Adipocyte (in vitro differentiated cells): ENCODE data around the gene TFDP1.

ENCODE experiments used
- DNase-seq: peaks from one replicate; pipeline ENCODE4 v3.0.0-alpha.2; 2015; ENCODE audit warnings: low read depth
- H3K27me3 ChIP-seq: replicated peaks from 2 replicates; pipeline ENCODE4 v1.7.0; 2013; ENCODE audit warnings: mild to moderate bottlenecking, low read length, moderate library complexity; ENCODE audit not compliant: control insufficient read depth, insufficient read depth
- H3K36me3 ChIP-seq: 2 replicates; pipeline ENCODE4 v1.7.0; 2013; ENCODE audit warnings: low read length, mild to moderate bottlenecking, moderate library complexity; ENCODE audit not compliant: control insufficient read depth, insufficient read depth, severe bottlenecking
- H3K4me1 ChIP-seq: 2 replicates; pipeline ENCODE4 v1.7.0; 2013; ENCODE audit warnings: mild to moderate bottlenecking, low read length, moderate library complexity; ENCODE audit not compliant: control insufficient read depth, insufficient read depth
- H3K4me3 ChIP-seq: 2 replicates; pipeline ENCODE4 v1.7.0; 2013; ENCODE audit warnings: mild to moderate bottlenecking, low read length, moderate library complexity
- H3K9ac ChIP-seq: 2 replicates; pipeline ENCODE4 v1.7.0; 2013; ENCODE audit warnings: mild to moderate bottlenecking, low read length, moderate library complexity
- H3K9me3 ChIP-seq: 2 replicates; pipeline ENCODE4 v1.7.0; 2013; ENCODE audit warnings: mild to moderate bottlenecking, low read length, moderate library complexity; ENCODE audit not compliant: control insufficient read depth

Gene TFDP1

GRCh38 chr13:113656831-113657671, 72.5 kb downstream of the TFDP1 start:
- DNase-seq, result no peak
- Histone ChIP-seq H3K36me3 (no peaks in the 10 kb centered on the region), H3K4me3 (no peak overlapping the region), H3K4me1 (no peaks in the 10 kb centered on the region), H3K27me3 (peaks cover 27% of the 10 kb centered on the region), H3K9ac (no peak overlapping the region), H3K9me3 (peaks cover 18% of the 10 kb centered on the region)

- no peak for DNase-seq
- Histone ChIP-seq H3K4me3 (no peak within 1 kb of the TSS), H3K9ac (no peak within 1 kb of the TSS), H3K4me1 (no peaks in the 10 kb centered on the region), H3K36me3 (no peaks in the 10 kb centered on the region), H3K9me3 (peaks cover 25% of the 10 kb centered on the region), H3K27me3 (peaks cover 27% of the 10 kb centered on the region)
Measured at GRCh38 chr13:113657851-113658741, 73.5 kb downstream of the TFDP1 start, which contains the start of gene ATP4B. ATP4B (minus strand) TSS chr13:113658198; CDS start chr13:113658144, 54 bp downstream.

- H3K9me3 ChIP-seq, result peaks cover 25% of the 10 kb centered on the region
Measured at GRCh38 chr13:113658836-113659235, 74.3 kb downstream of the TFDP1 start.

GRCh38 chr13:113659337-113659736, 74.8 kb downstream of the TFDP1 start:
- Histone ChIP-seq H3K9me3 (peaks cover 25% of the 10 kb centered on the region), H3K4me3 (no peak overlapping the region), H3K36me3 (no peaks in the 10 kb centered on the region), H3K27me3 (peaks cover 21% of the 10 kb centered on the region), H3K9ac (no peak overlapping the region), H3K4me1 (no peaks in the 10 kb centered on the region)
- DNase-seq, result no peak

More at GRCh38 chr13:113658836-113659235, 74.3 kb downstream of the TFDP1 start:
- H3K9ac ChIP-seq, result no peak overlapping the region
- H3K36me3 ChIP-seq, result no peaks in the 10 kb centered on the region
- H3K4me3 ChIP-seq, result no peak overlapping the region
- H3K4me1 ChIP-seq, result no peaks in the 10 kb centered on the region
- peaks cover 25% of the 10 kb centered on the region for H3K27me3 ChIP-seq
- no peak for DNase-seq

- peaks cover 21% of the 10 kb centered on the region for H3K27me3 ChIP-seq
- DNase-seq, result no peak
- H3K9me3 ChIP-seq, result peaks cover 25% of the 10 kb centered on the region
- no peak overlapping the region for H3K4me3 ChIP-seq
- no peak overlapping the region for H3K9ac ChIP-seq
- H3K36me3 ChIP-seq, result no peaks in the 10 kb centered on the region
- no peaks in the 10 kb centered on the region for H3K4me1 ChIP-seq
Measured at GRCh38 chr13:113660066-113660465, 75.5 kb downstream of the TFDP1 start.

GRCh38 chr13:113661509-113661908, 77.0 kb downstream of the TFDP1 start:
- no peak for DNase-seq
- Histone ChIP-seq H3K4me1 (no peaks in the 10 kb centered on the region), H3K4me3 (no peak overlapping the region), H3K36me3 (no peaks in the 10 kb centered on the region), H3K27me3 (peaks cover 20% of the 10 kb centered on the region), H3K9ac (no peak overlapping the region), H3K9me3 (peaks cover 25% of the 10 kb centered on the region)

- H3K4me3 ChIP-seq, result no peak overlapping the region
- H3K9ac ChIP-seq, result no peak overlapping the region
- H3K4me1 ChIP-seq, result no peaks in the 10 kb centered on the region
- DNase-seq, result no peak
- peaks cover 17% of the 10 kb centered on the region for H3K27me3 ChIP-seq
- peaks cover 25% of the 10 kb centered on the region for H3K9me3 ChIP-seq
- H3K36me3 ChIP-seq, result no peaks in the 10 kb centered on the region
Measured at GRCh38 chr13:113663934-113664333, 79.4 kb downstream of the TFDP1 start.

GRCh38 chr13:113664751-113665596, 80.4 kb downstream of the TFDP1 start:
- H3K4me1 ChIP-seq, result no peaks in the 10 kb centered on the region
- peaks cover 25% of the 10 kb centered on the region for H3K9me3 ChIP-seq
- no peaks in the 10 kb centered on the region for H3K36me3 ChIP-seq
- no peak for DNase-seq
- H3K27me3 ChIP-seq, result peaks cover 20% of the 10 kb centered on the region
- no peak overlapping the region for H3K9ac ChIP-seq
- no peak overlapping the region for H3K4me3 ChIP-seq

- DNase-seq, result no peak
- peaks cover 20% of the 10 kb centered on the region for H3K27me3 ChIP-seq
- no peaks in the 10 kb centered on the region for H3K4me1 ChIP-seq
- no peak overlapping the region for H3K4me3 ChIP-seq
- H3K9me3 ChIP-seq, result peaks cover 20% of the 10 kb centered on the region
- no peaks in the 10 kb centered on the region for H3K36me3 ChIP-seq
- no peak overlapping the region for H3K9ac ChIP-seq
Measured at GRCh38 chr13:113665597-113666328, 81.2 kb downstream of the TFDP1 start.

GRCh38 chr13:113666329-113666670, 81.7 kb downstream of the TFDP1 start:
- no peak overlapping the region for H3K4me3 ChIP-seq
- peaks cover 20% of the 10 kb centered on the region for H3K27me3 ChIP-seq
- H3K9ac ChIP-seq, result no peak overlapping the region
- no peaks in the 10 kb centered on the region for H3K4me1 ChIP-seq
- DNase-seq, result no peak
- H3K36me3 ChIP-seq, result no peaks in the 10 kb centered on the region
- H3K9me3 ChIP-seq, result peaks cover 15% of the 10 kb centered on the region
